ENCODE results near the gene INPP5A. TPM values are rescaled to one million over a fixed set of nuclear protein-coding genes. Genes with fewer than 3 reads are reported as not detected.
"Not testable (repeated sequence)": the region's sequence is repeated elsewhere in the genome, so short reads cannot be mapped to it uniquely, and the experiment has no call there.

The INPP5A gene
- total RNA-seq, 1 experiment from 2014 or later, result 16.0 TPM

DNA sequence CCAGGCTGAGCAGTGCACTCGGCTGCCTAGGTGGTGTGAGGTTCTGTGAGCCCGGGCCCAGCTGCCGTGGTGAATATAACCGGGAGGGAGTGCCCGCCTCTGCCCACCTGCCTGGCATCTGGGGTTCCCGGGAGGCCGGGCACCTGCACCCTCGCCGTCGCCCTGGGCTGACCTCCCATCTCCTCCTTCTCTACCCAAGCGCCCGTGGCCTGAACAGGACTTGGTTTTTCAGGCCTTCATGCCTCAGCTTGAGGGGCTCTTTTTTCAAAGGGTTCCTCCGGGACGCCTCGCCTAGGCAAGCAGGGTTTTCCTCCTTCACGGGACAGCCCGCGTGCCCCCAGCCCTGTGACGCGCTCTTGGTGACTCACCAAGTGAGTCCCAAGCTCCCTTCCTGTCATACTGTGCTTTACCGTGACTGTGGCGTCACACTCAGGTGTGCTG lies 9.9 kb downstream of the INPP5A start:
- no peak for DNase-seq (ENCODE audit: low read depth)

DNA sequence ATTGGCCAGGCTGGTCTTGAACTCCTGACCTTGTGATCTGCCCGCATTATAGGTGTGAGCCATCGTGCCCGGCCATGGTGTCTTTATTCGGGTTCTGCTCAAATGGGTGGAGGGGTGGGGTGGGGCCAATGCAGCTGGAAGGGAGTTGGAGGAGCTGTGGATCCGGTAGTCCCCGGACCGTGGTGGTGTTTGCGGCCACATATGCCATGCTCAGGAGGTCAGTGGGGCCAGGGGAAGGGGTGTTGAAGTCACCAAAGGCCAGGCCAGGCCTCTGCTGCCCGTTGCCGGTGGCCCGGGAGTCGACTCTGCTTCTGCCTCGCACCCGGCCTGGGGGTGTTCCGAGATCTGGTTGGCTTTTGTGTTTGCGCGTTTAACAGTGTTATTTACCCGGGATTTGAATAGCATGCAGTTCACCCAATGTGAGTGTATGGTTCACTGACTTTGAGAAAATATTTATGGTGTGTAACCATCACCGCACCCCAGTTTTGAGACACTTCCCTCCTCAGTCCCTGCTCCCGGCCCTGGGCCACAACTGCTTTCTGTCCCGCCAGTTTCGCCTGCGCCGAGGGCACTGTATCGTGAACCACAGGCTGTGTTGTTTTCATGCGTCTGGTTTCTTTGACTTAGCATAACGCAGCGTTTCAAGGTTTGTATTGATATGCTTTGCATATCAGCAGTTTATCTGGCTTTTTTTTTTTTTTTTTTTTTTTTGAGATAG lies 10.7 kb downstream of the INPP5A start:
- no peak for DNase-seq (ENCODE audit: low read depth)

GRCh38 chr10:132548869-132549268 lies 11.3 kb downstream of the INPP5A start:
- no peak for DNase-seq (ENCODE audit: low read depth)

- no peak for DNase-seq (ENCODE audit: low read depth)
Measured at GRCh38 chr10:132549371-132549770, 11.8 kb downstream of the INPP5A start.

GRCh38 chr10:132550366-132551092 lies 12.9 kb downstream of the INPP5A start:
- DNase-seq (ENCODE audit: low read depth), result no peak

GRCh38 chr10:132551093-132551807 lies 13.7 kb downstream of the INPP5A start:
- no peak for DNase-seq (ENCODE audit: low read depth)

DNA sequence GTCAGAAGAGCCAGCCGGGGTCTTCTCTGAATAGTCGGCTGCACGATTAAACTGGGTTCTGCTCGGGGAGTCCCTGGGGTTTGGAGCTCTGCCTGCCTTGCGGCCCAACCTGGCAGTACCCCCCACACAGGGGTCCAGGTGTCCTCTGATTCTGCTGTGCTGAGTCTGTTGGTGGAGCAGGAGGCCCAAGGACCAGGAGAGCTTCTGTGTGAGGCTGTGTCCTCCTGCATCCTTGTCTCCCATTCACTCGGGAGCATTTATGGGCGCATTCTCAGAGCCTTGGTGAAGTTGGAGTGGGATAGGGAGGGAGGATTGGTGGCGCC lies 14.2 kb downstream of the INPP5A start:
- DNase-seq (ENCODE audit: low read depth), result no peak

- not testable (repeated sequence) for DNase-seq (ENCODE audit: low read depth)
Measured at GRCh38 chr10:132552635-132553034, 15.0 kb downstream of the INPP5A start.

GRCh38 chr10:132553568-132553967 lies 16.0 kb downstream of the INPP5A start:
- not testable (repeated sequence) for DNase-seq (ENCODE audit: low read depth)

DNA sequence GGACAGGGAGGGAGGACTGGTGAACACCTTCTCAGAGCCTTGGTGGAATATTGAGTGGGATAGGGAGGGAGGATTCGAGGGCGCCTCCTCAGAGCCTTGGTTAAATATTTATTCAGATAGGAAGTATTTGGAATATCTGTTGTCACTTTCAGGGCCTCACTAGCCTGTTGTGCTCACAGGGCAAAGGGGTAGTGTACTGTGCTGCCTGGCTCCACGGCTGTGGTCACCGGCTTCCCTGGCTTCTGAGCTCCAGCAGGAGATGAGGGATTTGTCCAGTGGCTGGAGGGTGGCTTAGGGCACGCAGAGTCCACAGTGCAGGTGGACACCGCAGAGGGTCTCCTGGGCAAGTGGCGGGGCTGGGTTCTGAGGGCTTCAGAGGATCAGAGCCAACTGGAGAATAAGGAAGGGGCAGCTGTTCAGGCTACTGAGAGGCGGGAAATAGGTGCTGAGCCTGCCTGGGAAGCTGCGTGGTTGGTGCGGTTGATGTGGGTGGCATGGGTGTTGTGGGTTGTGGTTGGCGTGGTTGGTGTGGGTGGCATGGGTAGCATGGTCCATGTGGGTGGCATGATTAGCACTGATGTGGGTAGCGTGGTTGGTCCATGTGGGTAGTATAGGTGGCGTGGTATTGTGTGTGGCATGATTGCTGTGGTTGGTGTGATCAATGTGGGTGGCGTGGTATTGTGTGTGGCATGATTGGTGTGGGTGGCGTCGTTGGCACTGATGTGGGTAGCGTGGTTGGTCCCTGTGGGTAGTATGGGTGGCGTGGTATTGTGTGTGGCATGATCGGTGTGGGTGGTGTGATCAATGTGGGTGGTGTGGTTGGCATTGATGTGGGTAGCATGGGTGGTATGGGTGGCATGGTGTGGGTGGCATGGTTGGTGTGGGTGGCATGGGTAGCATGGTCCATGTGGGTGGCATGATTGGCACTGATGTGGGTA lies 16.7 kb downstream of the INPP5A start:
- DNase-seq (ENCODE audit: low read depth), result no peak

DNA sequence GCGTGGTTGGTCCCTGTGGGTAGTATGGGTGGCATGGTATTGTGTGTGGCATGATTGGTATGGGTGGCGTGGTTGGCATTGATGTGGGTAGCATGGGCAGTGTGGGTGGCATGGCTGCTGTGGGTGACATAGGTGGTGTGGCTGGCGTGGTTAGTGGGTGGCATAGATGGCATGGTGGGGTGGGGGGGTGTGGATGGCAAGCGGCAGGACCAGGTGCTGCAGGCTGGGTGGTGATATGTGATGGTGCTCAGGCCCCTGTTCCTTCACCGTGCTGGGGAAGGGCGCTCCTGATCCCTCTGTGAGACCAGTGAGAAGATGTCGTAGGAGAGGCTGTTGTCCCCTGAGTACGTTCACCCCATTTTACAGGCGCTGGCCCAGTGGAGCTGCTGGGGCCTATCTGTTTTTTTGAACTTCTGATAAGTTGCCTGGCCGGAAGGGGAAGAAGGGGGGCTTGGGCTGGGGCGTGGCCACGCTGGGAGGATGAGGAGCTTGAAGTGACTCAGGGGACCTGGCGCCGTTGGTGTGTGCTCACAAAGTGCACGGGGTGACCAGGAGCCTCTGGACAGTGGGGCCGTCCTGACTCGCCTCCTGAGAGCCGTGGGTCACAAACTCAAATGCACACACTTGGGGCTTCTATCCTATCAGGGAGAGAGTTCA lies 17.5 kb downstream of the INPP5A start:
- DNase-seq (ENCODE audit: low read depth), result no peak

GRCh38 chr10:132555648-132556575 lies 18.3 kb downstream of the INPP5A start:
- DNase-seq (ENCODE audit: low read depth), result no peak

GRCh38 chr10:132556994-132557441 lies 19.4 kb downstream of the INPP5A start:
- no peak for DNase-seq (ENCODE audit: low read depth)

- no peak for DNase-seq (ENCODE audit: low read depth)
Measured at GRCh38 chr10:132557696-132558515, 20.3 kb downstream of the INPP5A start.

DNA sequence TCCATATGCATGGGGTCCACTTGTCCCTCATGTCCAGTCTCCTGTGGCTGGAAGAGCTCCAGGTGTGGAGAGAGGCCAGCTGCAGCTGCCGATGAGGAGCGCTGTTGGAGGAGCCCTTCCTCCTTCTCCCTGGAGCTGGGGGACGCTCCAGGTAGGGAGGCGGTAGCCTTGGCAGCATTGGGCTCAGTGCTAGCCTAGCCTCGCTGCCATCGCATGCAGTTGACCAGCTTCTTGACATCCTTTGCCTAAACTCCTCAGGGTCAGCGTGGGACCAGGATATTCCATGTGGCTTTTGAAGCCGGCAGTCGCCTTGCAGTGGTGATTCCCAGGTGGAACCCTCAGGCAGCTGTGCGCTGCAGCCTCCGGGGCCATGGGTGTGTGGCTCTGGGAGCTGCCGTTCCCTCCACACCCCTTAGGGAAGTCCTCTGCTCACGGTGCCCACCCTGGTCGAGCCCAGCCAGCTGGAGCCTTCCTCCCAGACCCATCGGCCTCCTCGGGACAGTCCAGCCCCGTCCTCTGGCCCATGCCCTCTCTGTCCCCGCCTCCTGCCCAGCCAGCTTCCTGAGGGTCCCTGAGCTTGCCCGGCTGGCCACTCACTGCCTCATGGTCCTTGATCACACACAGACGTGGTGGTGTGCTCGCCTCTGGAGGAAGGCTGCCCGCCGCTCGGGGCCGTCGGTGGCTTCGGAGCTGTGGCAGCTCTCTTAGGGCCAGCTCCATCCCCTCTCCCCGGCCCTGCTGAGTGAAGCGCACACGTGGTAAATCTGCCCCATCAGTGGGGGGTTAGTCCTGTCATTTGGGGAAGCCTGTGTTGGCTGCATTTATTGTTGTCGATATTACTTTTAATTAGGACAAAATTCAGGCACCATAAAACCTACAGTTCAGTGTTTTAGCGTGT lies 21.2 kb downstream of the INPP5A start:
- no peak for DNase-seq (ENCODE audit: low read depth)

DNA sequence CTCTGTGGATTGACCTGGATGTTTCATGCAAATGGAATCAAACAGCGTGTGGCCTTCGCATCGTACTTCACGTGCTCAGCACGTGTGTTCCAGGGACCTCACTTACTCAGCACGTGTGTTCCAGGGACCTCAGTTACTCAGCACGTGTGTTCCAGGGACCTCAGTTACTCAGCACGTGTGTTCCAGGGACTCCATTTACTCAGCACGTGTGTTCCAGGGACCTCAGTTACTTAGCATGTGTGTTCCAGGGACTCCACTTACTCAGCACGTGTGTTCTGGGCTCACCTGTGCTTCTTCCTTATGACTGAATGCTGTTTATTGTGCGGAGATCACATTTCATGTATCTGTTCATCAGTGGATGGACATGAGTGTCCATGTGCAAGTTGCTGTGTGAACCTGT lies 22.0 kb downstream of the INPP5A start:
- DNase-seq (ENCODE audit: low read depth), result no peak

DNA sequence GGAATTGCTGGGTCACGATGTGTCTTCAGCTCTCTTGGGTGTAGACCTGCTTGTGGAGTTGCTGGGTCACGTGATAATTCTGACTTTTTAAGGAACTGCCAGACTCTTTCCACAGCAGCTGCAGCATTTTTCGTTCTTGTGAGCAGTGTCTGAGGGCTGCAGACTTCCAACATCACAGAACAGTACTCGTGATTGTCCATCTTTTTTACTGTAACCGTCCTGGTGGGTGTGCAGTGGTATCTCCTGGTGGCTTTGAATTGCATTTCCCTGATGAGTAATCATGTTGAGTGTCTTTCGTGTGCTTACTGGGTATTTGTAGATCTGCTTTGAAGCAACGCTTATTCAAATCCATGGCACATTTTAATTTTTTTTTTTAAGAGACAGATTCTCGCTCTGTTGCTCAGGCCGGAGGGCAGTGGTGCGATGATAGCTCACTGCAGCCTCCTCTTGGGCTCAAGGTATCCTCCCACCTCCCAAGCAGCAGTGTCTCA lies 22.7 kb downstream of the INPP5A start:
- DNase-seq (ENCODE audit: low read depth), result peak; percentile 20

Data from LHCN-M2 (cell line).